A549 (cell line): ENCODE data around the gene KRT40. TPM values are rescaled to one million over a fixed set of nuclear protein-coding genes. Genes with fewer than 3 reads are reported as not detected.

Source experiments
- ATAC-seq, 2 experiments: fragments of 200-7000 bp in 1 of 2; fragments of >200 bp in 1 of 2; cut with Nextera tagmentation in 1 of 2; cut with Tn5 transposase in 1 of 2; 3 replicates each; pipeline versions ENCODE4 v1.8.0 to v1.9.1; 2018 to 2020; ENCODE audit warnings: mild to moderate bottlenecking in 1 of 2, moderate library complexity in 1 of 2
- CTCF ChIA-PET: fragments of 300-600 bp; sonication (Branson Sonifier 250); formaldehyde crosslinking; extraction: SDS; loops from one replicate; lab custom pipeline; 2021; ENCODE audit warnings: antibody characterized with exemption, inconsistent platforms; lab: Yijun Ruan, JAX
- POLR2A ChIA-PET: fragments of 350-600 bp; formaldehyde crosslinking; extraction: SDS; loops from one replicate; lab custom pipeline; 2021; ENCODE audit warnings: antibody characterized with exemption, inconsistent platforms; lab: Yijun Ruan, JAX
- DNase-seq, 2 experiments: peaks; one replicate each; pipeline versions ENCODE4 v3.0.0 to v3.0.0-alpha.2; 2011 to 2016; ENCODE audit warnings: low read depth in 1 of 2, low spot score in 1 of 2
- FAIRE-seq: peaks from 2 replicates; lab custom pipeline; 2011; peaks lifted over from hg19 to GRCh38; lab: Jason Lieb, UNC
- H3K27ac ChIP-seq, 2 experiments: fragments of >200 bp; sonication (Bioruptor Twin); formaldehyde crosslinking; 3 replicates each; pipeline ENCODE4 v1.5.1; 2016 to 2017
- H3K4me1 ChIP-seq: fragments of >200 bp; sonication (Bioruptor Twin); formaldehyde crosslinking; 3 replicates; pipeline ENCODE4 v1.6.1; 2016
- H3K4me2 ChIP-seq: fragments of >200 bp; sonication (Bioruptor Twin); formaldehyde crosslinking; 3 replicates; pipeline ENCODE4 v1.6.1; 2016
- H3K4me3 ChIP-seq: fragments of >200 bp; sonication (Bioruptor Twin); formaldehyde crosslinking; 3 replicates; pipeline ENCODE4 v1.5.1; 2016
- H3K9me3 ChIP-seq: fragments of >200 bp; sonication (Bioruptor Twin); formaldehyde crosslinking; 3 replicates; pipeline ENCODE4 v1.6.1; 2016
- CBX8 ChIP-seq: fragments of 200-600 bp; sonication (generic); IDR thresholded peaks from 2 replicates; pipeline ENCODE4 v1.6.1; 2016
- CTCF ChIP-seq: fragments of >200 bp; sonication (Bioruptor Twin); formaldehyde crosslinking; IDR thresholded peaks from 3 replicates; pipeline ENCODE4 v1.5.1; 2016
- ESRRA ChIP-seq: fragments of 150-350 bp; IDR thresholded peaks from 2 replicates; pipeline ENCODE4 v1.6.1; 2014; ENCODE audit warnings: mild to moderate bottlenecking, low read length, borderline replicate concordance
- FOSL2 ChIP-seq, 2 experiments: fragments of 450-650 bp in 1 of 2; fragments of >200 bp in 1 of 2; sonication (Bioruptor Twin) in 1 of 2; formaldehyde crosslinking; IDR thresholded peaks; 2 replicates each; pipeline versions ENCODE4 v1.5.0 to v1.6.1; 2016 to 2020; ENCODE audit warnings: mild to moderate bottlenecking in 1 of 2, moderate library complexity in 1 of 2
- GATA3 ChIP-seq: IDR thresholded peaks from 2 replicates; pipeline ENCODE4 v1.6.1; 2012; ENCODE audit warnings: borderline replicate concordance
- HOXA7 ChIP-seq: fragments of 250-450 bp; sonication (Bioruptor Pico); IDR thresholded peaks from 2 replicates; pipeline ENCODE4 v1.5.0; 2020; ENCODE audit warnings: mild to moderate bottlenecking, moderate library complexity
- KDM5A ChIP-seq: fragments of 200-600 bp; sonication (generic); IDR thresholded peaks from 2 replicates; pipeline ENCODE4 v1.6.1; 2016; ENCODE audit warnings: antibody characterized with exemption, mild to moderate bottlenecking
- NFE2L2 ChIP-seq: fragments of 150-350 bp; conservative IDR thresholded peaks from 2 replicates; pipeline ENCODE4 v1.6.1; 2014; ENCODE audit warnings: low read length
- PHF8 ChIP-seq: fragments of 200-600 bp; sonication (generic); IDR thresholded peaks from 2 replicates; pipeline ENCODE4 v1.6.1; 2016; ENCODE audit warnings: low read depth, mild to moderate bottlenecking, antibody characterized with exemption, moderate library complexity, borderline replicate concordance
- POLR2A ChIP-seq: IDR thresholded peaks from 2 replicates; pipeline ENCODE4 v1.6.1; 2012; ENCODE audit warnings: mild to moderate bottlenecking, low read length
- POLR2AphosphoS2 ChIP-seq: conservative IDR thresholded peaks from 2 replicates; pipeline ENCODE4 v1.6.1; 2012; ENCODE audit warnings: low read length, improper control_type of control experiment, inconsistent platforms
- RCOR1 ChIP-seq: fragments of 150-350 bp; IDR thresholded peaks from 2 replicates; pipeline ENCODE4 v1.6.1; 2014; ENCODE audit warnings: antibody characterized with exemption, low read length, low read depth
- RNF2 ChIP-seq: fragments of 200-600 bp; sonication (generic); IDR thresholded peaks from 2 replicates; pipeline ENCODE4 v1.6.1; 2016; ENCODE audit warnings: low read depth, mild to moderate bottlenecking, antibody characterized with exemption, moderate library complexity, borderline replicate concordance
- TP53 ChIP-seq: fragments of 250-450 bp; sonication (Bioruptor Pico); IDR thresholded peaks from 2 replicates; pipeline ENCODE4 v1.5.0; 2021; ENCODE audit warnings: mild to moderate bottlenecking, moderate library complexity
- ZC3H11A ChIP-seq: fragments of 450-650 bp; IDR thresholded peaks from 2 replicates; pipeline ENCODE4 v1.6.1; 2014; ENCODE audit warnings: antibody characterized with exemption, mild to moderate bottlenecking
- WGBS: methylation state at CpG from one replicate; pipeline ENCODE4 v1.1.6; 2017; ENCODE audit errors: missing lambda C conversion rate; 5-methylcytosine and 5-hydroxymethylcytosine counted together
- polyA plus RNA-seq, 4 experiments: library from polyadenylated mRNA; depleted of rRNA in 3 of 4; stranded (reverse); fragments of >200 nt; fragmentation: RNase III in 1 of 4; extraction: RNeasy Plus Mini Kit Qiagen cat#74134 plus additional on column Dnase treatment in 1 of 4; gene quantifications; 2 replicates in 3 of 4; 3 replicates in 1 of 4; pipeline ENCODE4 v1.2.3, GENCODE V29; 2011 to 2017
- TF ChIP-seq, protein P1 (sequence below): IDR thresholded peaks from 2 replicates; pipeline ENCODE4 v1.6.1; 2012; ENCODE audit warnings: low read depth, borderline replicate concordance

Gene KRT40
- polyA plus RNA-seq, 2 of the 4 experiments (the other 2 are of a cell fraction), result not detected

GRCh38 chr17:41026715-41027471, 42.8 kb upstream of the KRT40 start, which contains the start of gene KRTAP1-5:
Gene KRTAP1-5, minus strand, starts transcription at chr17:41027208. Its CDS starts 53 bp downstream, at chr17:41027155.
- Histone ChIP-seq H3K4me3 (no peak within 1 kb of the TSS), H3K27ac (no peak within 1 kb of the TSS), H3K4me1 (peaks cover 8% of the 10 kb centered on the region; the same call in 1 of the 3 replicates), H3K4me2 (no peak within 1 kb of the TSS), H3K9me3 (no peaks in the 10 kb centered on the region)
- FAIRE-seq (no peak), ATAC-seq (0 out of 6 replicates have a peak, but pooled peaks of 1 of the 2 experiments have one; percentile 19), DNase-seq (no peak)
- ChIA-PET CTCF (interaction anchor here (2.0 kb wide), 1 partner anchor 522 kb away, joined by 5 read pairs; no protein-coding TSS in a partner anchor), POLR2A (interaction anchor here (0.6 kb wide), 1 partner anchor 327 kb away, joined by 3 read pairs; no protein-coding TSS in a partner anchor)
- WGBS, result 56% methylated on average over 9 of the region's 9 CpGs
- no peak for TF ChIP-seq CBX8

DNA sequence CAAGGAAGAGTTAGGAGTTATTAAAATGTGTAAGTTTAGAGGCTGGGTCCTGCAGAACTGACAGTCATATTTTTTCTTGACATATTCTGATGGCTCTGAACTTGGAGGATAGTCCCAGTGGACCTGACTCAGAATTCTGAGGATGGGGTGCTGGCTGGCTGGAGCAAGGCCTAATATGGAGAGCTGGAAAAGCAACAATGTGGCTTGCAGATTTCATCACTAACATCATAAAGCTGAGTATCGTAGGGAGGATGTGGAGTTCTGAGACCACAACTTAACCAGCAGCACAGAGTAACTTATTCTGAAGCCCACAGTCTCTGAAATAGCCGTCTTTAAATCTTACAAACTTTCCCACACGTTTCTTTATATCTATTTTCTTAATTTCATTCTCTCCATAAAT, 40.6 kb upstream of the KRT40 start:
- TF ChIP-seq NFE2L2, result no peak
- TF ChIP-seq POLR2AphosphoS2, result no peak
- no peak for TF ChIP-seq HOXA7 (CRISPR knock-in tag)
- TF ChIP-seq TP53 (CRISPR knock-in tag), result no peak
- TF ChIP-seq FOSL2 (IDR thresholded peaks at IDR 0.05), result no peak
- no peak for TF ChIP-seq FOSL2 (CRISPR knock-in tag; IDR thresholded peaks at IDR 0.05)
- TF ChIP-seq PHF8, result no peak
- no peak for TF ChIP-seq RCOR1
- TF ChIP-seq POLR2A, result no peak
- no peak for TF ChIP-seq ZC3H11A
- no peak for TF ChIP-seq KDM5A
- TF ChIP-seq, protein P1, sequence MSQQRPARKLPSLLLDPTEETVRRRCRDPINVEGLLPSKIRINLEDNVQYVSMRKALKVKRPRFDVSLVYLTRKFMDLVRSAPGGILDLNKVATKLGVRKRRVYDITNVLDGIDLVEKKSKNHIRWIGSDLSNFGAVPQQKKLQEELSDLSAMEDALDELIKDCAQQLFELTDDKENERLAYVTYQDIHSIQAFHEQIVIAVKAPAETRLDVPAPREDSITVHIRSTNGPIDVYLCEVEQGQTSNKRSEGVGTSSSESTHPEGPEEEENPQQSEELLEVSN, result no peak
- no peak for TF ChIP-seq RNF2
- no peak for TF ChIP-seq CTCF
- TF ChIP-seq ESRRA, result no peak
- no peak for ATAC-seq
- ChIA-PET POLR2A (no interaction called here), CTCF (interaction anchor here (1.0 to 2.9 kb wide), 3 partner anchors 16 to 524 kb away, joined by 3 to 6 read pairs (median 5); partner anchors contain the start of gene KRTAP1-1)
- no peak for DNase-seq
- H3K4me2 ChIP-seq, result no peak overlapping the region
- FAIRE-seq, result no peak
- H3K4me3 ChIP-seq, result no peak overlapping the region
- peaks cover 17% of the 10 kb centered on the region; the same call in 2 of the 3 replicates for H3K4me1 ChIP-seq
- no peak overlapping the region for H3K27ac ChIP-seq
- no peaks in the 10 kb centered on the region for H3K9me3 ChIP-seq
- 64% methylated on average over 3 of the region's 3 CpGs for WGBS

GRCh38 chr17:41020336-41020735, 36.2 kb upstream of the KRT40 start:
- peak; percentile 33 to 62; a peak in 1 of 6 replicates for ATAC-seq
- Histone ChIP-seq H3K4me1 (peaks cover 13% of the 10 kb centered on the region; the same call in 1 of the 3 replicates), H3K4me2 (peak overlapping the region; percentile 29)
- TF ChIP-seq FOSL2 (IDR thresholded peaks at IDR 0.05) (no peak), FOSL2 (CRISPR knock-in tag; IDR thresholded peaks at IDR 0.05) (no peak), GATA3 (peak; percentile 36; the same call in 1 of the 2 replicates)
- TF ChIP-seq, all 56 proteins: peak for 1
- FAIRE-seq (peak; percentile 87), DNase-seq (peak in 1 of 2 experiments; percentile 69)
- ChIA-PET CTCF (interaction anchor here (1.4 to 2.7 kb wide), 3 partner anchors 9 to 628 kb away, joined by 5 to 8 read pairs (median 6); partner anchors contain the start of gene KRTAP1-4), POLR2A (no interaction called here)
- Histone ChIP-seq H3K27ac (no peak overlapping the region), H3K4me3 (no peak overlapping the region), H3K9me3 (no peaks in the 10 kb centered on the region)
